Breast epithelium (tissue), 4 donors: ENCODE measurements around the gene SOX18. TPM values are rescaled to one million over a fixed set of nuclear protein-coding genes. Genes with fewer than 3 reads are reported as not detected.

Experiments
- DNase-seq, 2 donors: peaks; one replicate each; pipeline ENCODE4 v3.0.0-alpha.2; 2019; ENCODE audit warnings: low spot score in 2 of 2
- H3K27ac ChIP-seq, 2 donors: fragments of 200-600 bp; sonication (generic) in 1 of 2; one replicate each; pipeline ENCODE4 v1.5.1; 2016 to 2019; ENCODE audit warnings: mild to moderate bottlenecking in 1 of 2
- H3K27me3 ChIP-seq, 2 donors: fragments of 200-600 bp; sonication (generic) in 1 of 2; one replicate each; pipeline versions ENCODE4 v1.5.1 to v1.6.0; 2017 to 2019; ENCODE audit warnings: control low read depth in 1 of 2, mild to moderate bottlenecking in 1 of 2
- H3K36me3 ChIP-seq: fragments of 200-600 bp; one replicate; pipeline ENCODE4 v1.5.1; 2019
- H3K4me1 ChIP-seq, 2 donors: fragments of 200-600 bp; sonication (generic); one replicate each; pipeline ENCODE4 v1.5.1; 2016 to 2019; ENCODE audit warnings: control low read depth in 1 of 2
- H3K4me3 ChIP-seq, 3 donors: fragments of 200-600 bp; sonication (generic); 1 replicate in 2 of 3; 2 replicates in 1 of 3; pipeline ENCODE4 v1.5.1; 2016 to 2019; ENCODE audit warnings: mild to moderate bottlenecking in 3 of 3, moderate library complexity in 2 of 3
- H3K9me3 ChIP-seq, 2 donors: fragments of 200-600 bp; sonication (generic) in 1 of 2; one replicate each; pipeline ENCODE4 v1.5.1; 2016 to 2019; ENCODE audit warnings: control low read depth in 1 of 2
- CTCF ChIP-seq, 3 donors: fragments of 450-650 bp; IDR thresholded peaks; one replicate each; pipeline ENCODE4 v1.5.1; 2016 to 2017; ENCODE audit warnings: antibody characterized with exemption in 3 of 3, mild to moderate bottlenecking in 3 of 3, moderate library complexity in 3 of 3
- POLR2A ChIP-seq: fragments of 450-650 bp; IDR thresholded peaks from one replicate; pipeline ENCODE4 v1.6.1; 2016; ENCODE audit warnings: antibody characterized with exemption, mild to moderate bottlenecking, moderate library complexity
- POLR2AphosphoS5 ChIP-seq, 3 donors: sonication (generic); formaldehyde crosslinking; IDR thresholded peaks; one replicate each; pipeline ENCODE4 v1.6.1; 2017; ENCODE audit warnings: antibody characterized with exemption in 3 of 3
- intact Hi-C: fragments of 100-400 bp; cut with DNase I; formaldehyde crosslinking; loops from one replicate; pipeline ENCODE4 v1.15.1; 2023; ENCODE audit warnings: low total_unique reads
- total RNA-seq, 3 donors: library from RNA; depleted of rRNA; stranded (reverse); fragments of >200 nt; gene quantifications; one replicate each; pipeline ENCODE4 v1.1.0, GENCODE V29; 2016

SOX18 gene
- total RNA-seq, 3 donors from 2014 or later = 1.8 to 8.8 (median 3.2) TPM

GRCh38 chr20:64049878-64050260 is 430 bp upstream of the SOX18 start:
- H3K4me3 ChIP-seq = peak overlapping the region; percentile 37 to 64 (median 41)
- TF ChIP-seq POLR2A = no peak
- TF ChIP-seq CTCF (IDR thresholded peaks at IDR 0.05) = no peak
- TF ChIP-seq POLR2AphosphoS5 (IDR thresholded peaks at IDR 0.05) = no peak
- H3K27me3 ChIP-seq = peaks cover 3 to 70% of the 10 kb centered on the region in 2 donors
- intact Hi-C loops = no loop called here
- H3K9me3 ChIP-seq = no peaks in the 10 kb centered on the region
- peak overlapping the region in 1 of 2 donors; percentile 80 for H3K27ac ChIP-seq
- peaks cover 0 to 4% of the 10 kb centered on the region in 2 donors for H3K4me1 ChIP-seq
- DNase-seq = no peak
- H3K36me3 ChIP-seq = no peaks in the 10 kb centered on the region

- intact Hi-C loops = no loop called here
- peaks cover 3 to 66% of the 10 kb centered on the region in 2 donors for H3K27me3 ChIP-seq
- peaks cover 0 to 4% of the 10 kb centered on the region in 2 donors for H3K4me1 ChIP-seq
- DNase-seq = no peak
- TF ChIP-seq CTCF (IDR thresholded peaks at IDR 0.05) (no peak), POLR2A (no peak), POLR2AphosphoS5 (IDR thresholded peaks at IDR 0.05) (no peak)
- no peak overlapping the region for H3K27ac ChIP-seq
- no peaks in the 10 kb centered on the region for H3K36me3 ChIP-seq
- H3K4me3 ChIP-seq = peak overlapping the region; percentile 37 to 64 (median 41)
- no peaks in the 10 kb centered on the region for H3K9me3 ChIP-seq
Measured at GRCh38 chr20:64048402-64049044, 916 bp downstream of the SOX18 start.

DNA sequence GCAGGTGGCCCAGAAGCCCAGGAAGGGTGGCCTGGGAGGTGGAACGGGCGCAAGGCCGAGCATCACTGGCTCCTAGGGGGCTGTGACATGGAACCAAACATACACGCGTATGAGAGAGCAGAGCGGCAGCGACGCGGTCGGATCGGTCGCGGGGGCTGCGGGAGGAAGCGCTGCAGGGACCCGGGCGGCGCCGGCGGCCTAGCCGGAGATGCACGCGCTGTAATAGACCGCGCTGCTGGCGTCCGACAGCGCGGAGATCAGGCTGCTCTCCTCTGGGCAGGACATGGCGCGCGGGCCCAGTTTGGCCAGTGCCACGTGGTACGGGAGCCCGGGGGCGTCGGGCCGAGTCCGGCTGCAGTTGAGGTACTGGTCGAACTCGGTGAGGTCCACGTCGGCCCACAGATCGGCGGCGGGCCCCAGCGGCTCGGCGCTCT is 1.5 kb downstream of the SOX18 start:
- Histone ChIP-seq H3K27ac (no peak overlapping the region), H3K9me3 (no peaks in the 10 kb centered on the region), H3K4me1 (peaks cover 0 to 4% of the 10 kb centered on the region in 2 donors), H3K4me3 (peak overlapping the region; percentile 37 to 64 (median 41)), H3K27me3 (peaks cover 3 to 66% of the 10 kb centered on the region in 2 donors), H3K36me3 (no peaks in the 10 kb centered on the region)
- intact Hi-C loops = no loop called here
- no peak for DNase-seq
- TF ChIP-seq POLR2A (no peak), POLR2AphosphoS5 (IDR thresholded peaks at IDR 0.05) (no peak), CTCF (IDR thresholded peaks at IDR 0.05) (no peak)

DNA sequence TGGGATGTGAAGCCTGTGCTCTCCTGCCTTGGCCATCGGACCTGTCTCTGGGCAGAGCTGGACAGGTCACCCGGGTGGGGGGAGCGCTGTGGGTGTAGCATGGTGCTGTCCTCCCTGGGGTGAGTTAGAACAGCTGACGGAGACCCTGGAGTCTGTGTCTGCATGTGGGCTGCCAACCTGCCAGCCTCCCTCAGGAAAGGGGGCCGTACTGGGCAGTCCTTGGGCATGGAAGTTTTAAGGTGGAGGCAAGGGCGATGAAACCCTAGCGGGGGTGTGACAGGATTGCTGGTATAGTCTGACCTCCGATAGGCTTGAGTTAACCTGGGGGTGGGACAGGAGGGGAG is 2.4 kb downstream of the SOX18 start:
- intact Hi-C loops = no loop called here
- peak overlapping the region; percentile 37 to 64 (median 41) for H3K4me3 ChIP-seq
- H3K9me3 ChIP-seq = no peaks in the 10 kb centered on the region
- peaks cover 0 to 7% of the 10 kb centered on the region in 2 donors for H3K4me1 ChIP-seq
- no peak for DNase-seq
- H3K27me3 ChIP-seq = peaks cover 3 to 61% of the 10 kb centered on the region in 2 donors
- H3K36me3 ChIP-seq = no peaks in the 10 kb centered on the region
- no peak for TF ChIP-seq CTCF (IDR thresholded peaks at IDR 0.05)
- no peak for TF ChIP-seq POLR2AphosphoS5 (IDR thresholded peaks at IDR 0.05)
- TF ChIP-seq POLR2A = no peak
- H3K27ac ChIP-seq = no peak overlapping the region

GRCh38 chr20:64045346-64046011 is 4.0 kb downstream of the SOX18 start:
- Histone ChIP-seq H3K4me3 (peak overlapping the region in 1 of 3 donors; percentile 10), H3K9me3 (no peaks in the 10 kb centered on the region), H3K27me3 (peaks cover 3 to 59% of the 10 kb centered on the region in 2 donors), H3K27ac (peak overlapping the region in 1 of 2 donors; percentile 12), H3K36me3 (no peaks in the 10 kb centered on the region), H3K4me1 (peaks cover 0 to 8% of the 10 kb centered on the region in 2 donors)
- no peak for TF ChIP-seq POLR2A
- TF ChIP-seq POLR2AphosphoS5 (IDR thresholded peaks at IDR 0.05) = no peak
- TF ChIP-seq CTCF (IDR thresholded peaks at IDR 0.05) = no peak
- intact Hi-C loops = no loop called here
- no peak for DNase-seq
